Prostate gland (tissue), 2 donors: ENCODE measurements around the gene AVEN. TPM values are rescaled to one million over a fixed set of nuclear protein-coding genes. Genes with fewer than 3 reads are reported as not detected.
"Not testable (repeated sequence)": the region's sequence is repeated elsewhere in the genome, so short reads cannot be mapped to it uniquely, and the experiment has no call there.

Experiments
- DNase-seq: peaks from one replicate; pipeline ENCODE4 v3.0.0-alpha.2; 2019; ENCODE audit warnings: low spot score
- H3K27ac ChIP-seq, 2 donors: fragments of 200-600 bp; sonication (generic); 2 replicates each; pipeline ENCODE4 v1.5.1; 2017 to 2019
- H3K27me3 ChIP-seq: fragments of 200-600 bp; sonication (generic); replicated peaks from 2 replicates; pipeline ENCODE4 v1.5.1; 2019; ENCODE audit not compliant: insufficient read depth
- H3K36me3 ChIP-seq, 2 donors: fragments of 200-600 bp; sonication (generic); 1 replicate in 1 of 2; 2 replicates in 1 of 2; pipeline versions ENCODE4 v1.5.1 to v1.8.1; 2017 to 2019
- H3K4me1 ChIP-seq: fragments of 200-600 bp; sonication (generic); replicated peaks from 2 replicates; pipeline ENCODE4 v1.5.1; 2019
- H3K4me3 ChIP-seq, 2 donors: fragments of 200-600 bp; sonication (generic); 2 replicates each; pipeline ENCODE4 v1.5.1; 2017 to 2019
- H3K9me3 ChIP-seq: fragments of 200-600 bp; sonication (generic); 2 replicates; pipeline ENCODE4 v1.5.1; 2017
- CTCF ChIP-seq, 4 experiments: fragments of 200-600 bp in 2 of 4; fragments of 450-650 bp in 2 of 4; sonication (generic) in 2 of 4; IDR thresholded peaks; 1 replicate in 3 of 4; 2 replicates in 1 of 4; pipeline ENCODE4 v1.5.1; 2016 to 2019; ENCODE audit warnings: antibody characterized with exemption in 4 of 4, mild to moderate bottlenecking in 2 of 4, moderate library complexity in 2 of 4
- POLR2A ChIP-seq: fragments of 450-650 bp; IDR thresholded peaks from one replicate; pipeline ENCODE4 v1.6.1; 2016; ENCODE audit warnings: antibody characterized with exemption, mild to moderate bottlenecking
- POLR2AphosphoS5 ChIP-seq: sonication (generic); formaldehyde crosslinking; IDR thresholded peaks from one replicate; pipeline ENCODE4 v1.6.1; 2017; ENCODE audit warnings: antibody characterized with exemption
- WGBS: methylation state at CpG from one replicate; pipeline ENCODE4 v1.1.5; 2018; 5-methylcytosine and 5-hydroxymethylcytosine counted together
- intact Hi-C: fragments of 100-400 bp; cut with DNase I; formaldehyde crosslinking; loops from one replicate; pipeline ENCODE4 v1.14.2; 2022
- total RNA-seq, 2 donors: library from RNA; depleted of rRNA; stranded (reverse); fragments of >200 nt; gene quantifications; one replicate each; pipeline ENCODE4 v1.1.0, GENCODE V29; 2016

Gene AVEN
- total RNA-seq, 2 donors from 2014 or later: 11.9 to 21.6 TPM

GRCh38 chr15:34011481-34011880 is 27.5 kb downstream of the AVEN start:
- TF ChIP-seq POLR2A (no peak), CTCF (IDR thresholded peaks at IDR 0.05) (no peak), POLR2AphosphoS5 (no peak)
- H3K27me3 ChIP-seq: no peaks in the 10 kb centered on the region
- DNase-seq: no peak
- no peaks in the 10 kb centered on the region for H3K9me3 ChIP-seq
- intact Hi-C loops: no loop called here
- H3K4me1 ChIP-seq: no peaks in the 10 kb centered on the region
- no peak overlapping the region for H3K4me3 ChIP-seq
- no peaks in the 10 kb centered on the region for H3K36me3 ChIP-seq
- 80% methylated on average over 2 of the region's 2 CpGs for WGBS
- H3K27ac ChIP-seq: no peak overlapping the region

GRCh38 chr15:34010921-34011320 is 28.1 kb downstream of the AVEN start:
- DNase-seq: no peak
- TF ChIP-seq POLR2AphosphoS5 (no peak), POLR2A (no peak), CTCF (IDR thresholded peaks at IDR 0.05) (no peak)
- 96% methylated on average over 5 of the region's 5 CpGs for WGBS
- no peaks in the 10 kb centered on the region for H3K9me3 ChIP-seq
- intact Hi-C loops: no loop called here
- H3K4me1 ChIP-seq: no peaks in the 10 kb centered on the region
- no peaks in the 10 kb centered on the region for H3K27me3 ChIP-seq
- no peaks in the 10 kb centered on the region for H3K36me3 ChIP-seq
- no peak overlapping the region for H3K27ac ChIP-seq
- H3K4me3 ChIP-seq: no peak overlapping the region

GRCh38 chr15:34009656-34010055 is 29.3 kb downstream of the AVEN start:
- intact Hi-C loops: no loop called here
- Histone ChIP-seq H3K27ac (no peak overlapping the region), H3K9me3 (no peaks in the 10 kb centered on the region), H3K4me3 (no peak overlapping the region), H3K36me3 (no peaks in the 10 kb centered on the region), H3K27me3 (no peaks in the 10 kb centered on the region), H3K4me1 (no peaks in the 10 kb centered on the region)
- no peak for DNase-seq
- WGBS: 96% methylated on average over 1 of the region's 1 CpG
- TF ChIP-seq POLR2A: no peak
- TF ChIP-seq POLR2AphosphoS5: no peak
- TF ChIP-seq CTCF (IDR thresholded peaks at IDR 0.05): no peak

GRCh38 chr15:34006381-34006780 is 32.6 kb downstream of the AVEN start:
- H3K27ac ChIP-seq: no peak overlapping the region
- intact Hi-C loops: no loop called here
- H3K4me1 ChIP-seq: no peaks in the 10 kb centered on the region
- no peak for DNase-seq
- no peak overlapping the region for H3K4me3 ChIP-seq
- no peaks in the 10 kb centered on the region for H3K36me3 ChIP-seq
- 88% methylated on average over 2 of the region's 2 CpGs for WGBS
- H3K9me3 ChIP-seq: no peaks in the 10 kb centered on the region
- no peaks in the 10 kb centered on the region for H3K27me3 ChIP-seq
- no peak for TF ChIP-seq POLR2AphosphoS5
- TF ChIP-seq POLR2A: no peak
- TF ChIP-seq CTCF (IDR thresholded peaks at IDR 0.05): no peak

- TF ChIP-seq CTCF (IDR thresholded peaks at IDR 0.05): no peak
- no peaks in the 10 kb centered on the region for H3K9me3 ChIP-seq
- no peaks in the 10 kb centered on the region for H3K4me1 ChIP-seq
- H3K27ac ChIP-seq: no peak overlapping the region
- no peak overlapping the region for H3K4me3 ChIP-seq
- 27% methylated on average over 3 of the region's 3 CpGs for whole genome bisulfite sequencing
- no peaks in the 10 kb centered on the region for H3K36me3 ChIP-seq
- intact Hi-C loops: no loop called here
- no peaks in the 10 kb centered on the region for H3K27me3 ChIP-seq
- no peak for DNase-seq
Measured at GRCh38 chr15:34001536-34001935, 37.5 kb downstream of the AVEN start.

- H3K27ac ChIP-seq, H3K4me3 ChIP-seq, H3K27me3 ChIP-seq, intact Hi-C loops, H3K36me3 ChIP-seq, H3K9me3 ChIP-seq, DNase-seq, H3K4me1 ChIP-seq: not testable (repeated sequence)
- 93% methylated on average over 10 of the region's 10 CpGs for WGBS
Measured at GRCh38 chr15:33995666-33996065, 43.3 kb downstream of the AVEN start.
